Lower leg skin (tissue), 4 donors: Measurements from ENCODE around the gene TMEM141. TPM values are rescaled to one million over a fixed set of nuclear protein-coding genes. Genes with fewer than 3 reads are reported as not detected.

Experiments
- DNase-seq, 2 donors: peaks; one replicate each; pipeline ENCODE4 v3.0.0-alpha.2; 2019; ENCODE audit warnings: low spot score in 2 of 2
- H3K4me3 ChIP-seq: fragments of 200-600 bp; sonication (generic); 2 replicates; pipeline ENCODE4 v1.5.1; 2017; ENCODE audit warnings: mild to moderate bottlenecking, low read depth; ENCODE audit not compliant: poor library complexity, severe bottlenecking
- CTCF ChIP-seq, 3 donors: fragments of 450-650 bp; IDR thresholded peaks; one replicate each; pipeline ENCODE4 v1.5.1; 2016; ENCODE audit warnings: antibody characterized with exemption in 3 of 3, mild to moderate bottlenecking in 3 of 3, moderate library complexity in 2 of 3
- POLR2A ChIP-seq, 2 donors: fragments of 450-650 bp; IDR thresholded peaks; one replicate each; pipeline ENCODE4 v1.6.1; 2016 to 2017; ENCODE audit warnings: antibody characterized with exemption in 2 of 2, mild to moderate bottlenecking in 1 of 2, moderate library complexity in 1 of 2
- WGBS, 2 donors: methylation state at CpG; one replicate each; pipeline ENCODE4 v1.1.5; 2018; 5-methylcytosine and 5-hydroxymethylcytosine counted together
- intact Hi-C: fragments of 100-400 bp; cut with DNase I; formaldehyde crosslinking; loops from one replicate; pipeline ENCODE4 v1.15.0; 2023; ENCODE audit warnings: low total_unique reads
- total RNA-seq, 4 donors: library from RNA; depleted of rRNA; stranded (reverse); fragments of >200 nt; gene quantifications; one replicate each; pipeline ENCODE4 v1.1.0, GENCODE V29; 2016

TMEM141 gene
- total RNA-seq, 4 donors from 2014 or later: 67.7 to 120 (median 91.3) TPM

GRCh38 chr9:136820971-136821825, 30.1 kb downstream of the TMEM141 start:
- DNase-seq: no peak
- 51 to 58% methylated on average over 46 to 75 of the region's 83 CpGs for WGBS, 2 donors
- no peak for TF ChIP-seq CTCF (IDR thresholded peaks at IDR 0.05)
- H3K4me3 ChIP-seq: no peak overlapping the region
- intact Hi-C loops: no loop called here

GRCh38 chr9:136821826-136822544, 30.8 kb downstream of the TMEM141 start:
- intact Hi-C loops: no loop called here
- WGBS, 2 donors: 79 to 81% methylated on average over 38 to 42 of the region's 42 CpGs

GRCh38 chr9:136823136-136824046, 32.2 kb downstream of the TMEM141 start:
- H3K4me3 ChIP-seq: no peak overlapping the region
- TF ChIP-seq CTCF (IDR thresholded peaks at IDR 0.05) (no peak), POLR2A (IDR thresholded peaks at IDR 0.05) (no peak)
- 89% methylated on average over 30 of the region's 30 CpGs for WGBS, 2 donors
- no peak for DNase-seq
- intact Hi-C loops: no loop called here

More at GRCh38 chr9:136821826-136822544, 30.8 kb downstream of the TMEM141 start:
- no peak overlapping the region for H3K4me3 ChIP-seq
- TF ChIP-seq CTCF (IDR thresholded peaks at IDR 0.05): no peak
- no peak for TF ChIP-seq POLR2A (IDR thresholded peaks at IDR 0.05)
- DNase-seq: no peak

- intact Hi-C loops: no loop called here
- no peak for DNase-seq
- H3K4me3 ChIP-seq: no peak overlapping the region
- TF ChIP-seq CTCF (IDR thresholded peaks at IDR 0.05) (no peak), POLR2A (IDR thresholded peaks at IDR 0.05) (no peak)
- WGBS, 2 donors: 90 to 94% methylated on average over 21 of the region's 21 CpGs
These were observed 33.5 kb downstream of the TMEM141 start for GRCh38 chr9:136824496-136825225.
